GM04503 (cell line): Measurements from ENCODE around the gene GOLGA8J.
"Not testable (repeated sequence)": the region's sequence is repeated elsewhere in the genome, so short reads cannot be mapped to it uniquely, and the experiment has no call there.

ENCODE experiments used
- DNase-seq: peaks from one replicate; pipeline ENCODE4 v3.0.0-alpha.2; 2012; ENCODE audit warnings: low read depth

The GOLGA8J gene, protein sequence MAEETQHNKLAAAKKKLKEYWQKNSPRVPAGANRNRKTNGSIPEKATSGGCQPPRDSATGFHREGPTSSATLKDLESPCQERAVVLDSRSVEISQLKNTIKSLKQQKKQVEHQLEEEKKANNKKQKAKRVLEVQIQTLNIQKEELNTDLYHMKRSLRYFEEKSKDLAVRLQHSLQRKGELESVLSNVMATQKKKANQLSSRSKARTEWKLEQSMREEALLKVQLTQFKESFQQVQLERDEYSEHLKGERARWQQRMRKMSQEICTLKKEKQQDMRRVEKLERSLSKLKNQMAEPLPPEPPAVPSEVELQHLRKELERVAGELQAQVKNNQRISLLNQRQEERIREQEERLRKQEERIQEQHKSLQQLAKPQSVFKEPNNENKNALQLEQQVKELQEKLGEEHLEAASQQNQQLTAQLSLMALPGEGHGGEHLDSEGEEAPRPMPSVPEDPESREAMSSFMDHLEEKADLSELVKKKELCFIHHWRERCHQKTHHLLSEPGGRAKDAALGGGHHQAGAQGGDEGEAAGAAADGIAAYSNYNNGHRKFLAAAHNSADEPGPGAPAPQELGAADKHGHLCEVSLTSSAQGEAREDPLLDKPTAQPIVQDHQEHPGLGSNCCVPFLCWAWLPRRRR

DNA sequence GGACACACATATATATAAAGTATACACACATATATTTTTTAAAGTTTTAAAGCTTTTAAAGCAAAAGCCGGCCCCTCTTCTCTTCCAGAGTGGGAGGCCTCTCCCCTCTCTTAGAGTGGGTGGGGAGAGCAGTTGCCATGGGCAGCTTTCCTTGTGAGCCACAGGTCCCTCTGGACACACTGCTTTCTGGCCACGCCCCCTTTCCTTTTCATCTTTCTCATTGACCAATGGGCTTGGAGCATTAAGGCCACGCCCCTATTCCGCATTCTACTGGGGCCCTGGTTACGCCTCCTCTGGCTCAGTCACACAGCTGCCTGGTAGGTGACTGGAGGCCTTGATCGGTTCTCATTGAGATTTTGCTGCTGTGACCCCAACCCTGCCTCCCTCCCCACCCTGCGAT lies at the start of gene GOLGA8J:
GOLGA8J (plus strand) TSS at position 301 of the 400 bp plus-strand sequence; CDS start at position 399, 98 bp downstream.
- DNase-seq, result not testable (repeated sequence)

DNA sequence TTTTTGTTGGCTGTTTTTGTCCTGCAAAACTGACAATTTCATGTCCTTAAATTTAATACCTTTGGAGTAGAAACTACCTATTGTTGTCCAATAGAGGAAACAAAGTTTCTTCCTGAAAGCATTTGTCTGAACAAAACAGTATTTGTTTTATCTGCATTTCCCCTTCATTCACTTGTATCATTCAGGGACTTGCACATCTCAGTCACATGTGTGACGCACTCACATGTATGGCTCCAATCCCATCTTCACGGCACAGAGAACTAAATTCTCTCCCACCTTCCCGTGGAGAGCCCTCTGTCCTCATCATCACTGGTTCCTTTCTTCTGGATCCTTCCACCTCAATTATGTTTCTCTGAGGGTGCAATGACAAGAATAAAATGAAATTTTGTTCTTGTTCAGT lies 49.5 kb upstream of the GOLGA8J start:
- no peak for DNase-seq

DNA sequence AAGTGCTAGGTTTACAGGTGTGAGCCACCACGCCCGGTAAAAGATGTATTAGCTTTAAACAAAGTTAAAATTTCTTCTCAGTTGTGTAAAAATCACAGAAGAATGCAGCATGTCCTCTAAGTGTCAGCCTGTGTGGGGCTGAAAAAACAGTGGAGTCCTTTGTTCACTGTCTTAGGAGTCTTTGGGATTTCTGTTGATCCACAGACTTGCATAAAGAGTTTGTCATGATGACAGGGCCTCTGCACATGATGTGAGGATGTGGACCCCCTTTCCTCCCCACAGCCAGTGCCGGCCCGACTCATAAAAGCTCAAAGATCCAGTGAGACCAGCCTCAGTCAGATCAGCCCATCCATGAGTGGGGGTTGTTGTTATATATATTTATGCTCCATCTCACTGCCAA lies 49.0 kb upstream of the GOLGA8J start:
- DNase-seq, result no peak

DNA sequence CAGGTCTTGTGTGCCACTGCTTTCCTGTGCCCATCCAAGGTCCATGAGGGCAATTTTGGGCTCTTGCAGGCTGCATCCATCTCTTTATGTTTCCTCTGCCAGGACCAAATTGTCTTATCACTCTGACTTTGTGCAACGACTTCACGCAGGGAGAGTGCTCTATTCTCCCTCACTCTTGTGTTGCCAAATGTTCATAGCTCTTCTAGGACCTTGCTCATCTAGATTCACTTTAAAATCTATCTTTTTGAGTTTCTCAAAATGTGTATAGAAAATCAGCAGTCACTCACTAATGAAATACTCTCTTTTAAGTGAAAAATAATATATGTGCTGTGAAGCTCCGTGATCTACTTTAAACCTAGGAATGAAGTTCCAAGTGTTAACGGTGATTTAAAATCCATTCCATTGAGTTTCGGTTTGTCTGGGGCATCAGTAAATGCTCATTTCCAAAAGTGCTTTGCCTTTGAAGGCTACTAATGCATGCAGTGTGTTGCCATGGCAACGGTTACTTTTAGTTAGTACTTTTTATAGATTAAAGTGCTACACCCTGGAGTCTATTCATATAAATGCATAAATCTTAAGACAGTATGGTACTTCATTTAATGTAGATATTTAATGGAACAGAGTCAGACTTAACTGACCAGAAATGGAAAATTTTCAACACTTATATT lies 46.6 kb upstream of the GOLGA8J start:
- no peak for DNase-seq

DNA sequence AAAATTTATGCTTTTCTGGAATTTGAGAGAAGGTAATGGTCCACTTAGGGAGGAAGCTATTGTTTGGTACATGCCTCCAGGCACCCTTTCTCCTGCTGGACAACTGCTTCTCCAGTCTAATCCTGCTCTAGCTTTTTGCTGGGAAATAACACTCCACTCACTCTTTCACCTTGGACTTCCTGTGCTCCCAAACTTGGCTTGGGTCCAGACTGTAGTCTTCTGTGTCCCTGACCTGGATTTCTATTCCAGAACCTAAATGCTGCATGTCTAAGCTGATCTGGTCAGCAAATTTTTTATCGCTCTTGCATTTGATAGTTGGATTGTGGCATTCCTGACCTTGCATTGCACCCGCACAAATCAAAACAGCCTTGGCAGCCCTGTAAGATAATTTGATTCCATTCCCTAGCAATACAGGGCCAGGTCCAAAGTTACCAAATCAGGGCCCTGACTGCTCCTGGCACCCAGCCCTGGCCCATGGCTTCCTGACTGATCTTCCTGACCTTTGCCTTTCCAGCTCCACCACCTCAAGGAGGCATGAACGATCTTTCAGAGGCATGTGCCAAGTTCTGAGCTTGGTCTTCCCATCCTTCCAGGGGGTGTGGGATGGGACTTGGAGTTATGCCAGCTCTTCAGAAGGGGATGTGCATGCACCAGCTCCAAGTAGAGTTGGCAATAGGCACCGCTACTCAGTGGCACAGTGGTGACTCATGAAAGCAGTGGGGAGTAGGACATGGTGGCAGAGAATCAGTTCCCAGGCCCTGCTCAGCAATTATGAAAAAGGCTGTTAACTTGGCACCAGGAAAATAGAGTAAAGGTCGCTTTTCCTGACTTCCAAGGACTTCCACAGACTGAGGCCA lies 43.9 kb upstream of the GOLGA8J start:
- DNase-seq, result no peak

DNA sequence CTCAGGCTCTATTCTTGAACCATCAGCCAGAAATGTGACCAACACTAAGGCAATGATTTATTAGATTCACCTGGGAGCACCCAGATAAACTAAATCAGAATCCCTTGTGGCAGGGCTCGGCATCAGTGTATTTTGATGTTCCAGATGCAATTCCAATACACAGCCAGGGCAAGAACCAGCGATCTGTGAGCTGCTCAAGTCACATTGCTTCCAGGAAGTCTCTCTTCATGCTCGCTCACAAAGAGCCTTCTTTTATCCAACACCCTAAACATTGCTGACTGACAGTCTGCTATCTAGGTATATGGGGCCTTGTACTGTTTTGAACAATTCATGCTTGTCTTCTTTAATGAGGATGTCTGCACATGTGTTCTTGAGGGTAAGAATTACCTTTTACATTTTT lies 40.9 kb upstream of the GOLGA8J start:
- DNase-seq, result no peak

DNA sequence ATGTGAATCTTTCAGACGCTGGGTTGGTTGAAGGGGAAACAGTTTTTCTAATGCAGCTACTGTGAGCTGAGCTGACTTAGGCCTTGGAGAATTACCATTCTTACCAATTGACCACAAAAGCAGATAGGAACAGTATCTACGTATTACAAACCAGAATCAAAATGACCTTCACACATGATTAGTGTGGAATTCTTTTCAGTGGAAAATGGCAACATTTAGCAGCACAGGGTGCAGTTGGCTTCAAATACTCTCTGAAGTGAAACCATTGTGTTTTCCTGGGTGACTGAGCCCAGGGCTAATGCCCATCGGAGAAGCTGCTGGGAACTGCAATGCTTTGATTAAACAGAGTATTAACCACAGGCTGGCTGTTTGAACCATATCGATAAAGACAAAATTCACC lies 40.2 kb upstream of the GOLGA8J start:
- no peak for DNase-seq

DNA sequence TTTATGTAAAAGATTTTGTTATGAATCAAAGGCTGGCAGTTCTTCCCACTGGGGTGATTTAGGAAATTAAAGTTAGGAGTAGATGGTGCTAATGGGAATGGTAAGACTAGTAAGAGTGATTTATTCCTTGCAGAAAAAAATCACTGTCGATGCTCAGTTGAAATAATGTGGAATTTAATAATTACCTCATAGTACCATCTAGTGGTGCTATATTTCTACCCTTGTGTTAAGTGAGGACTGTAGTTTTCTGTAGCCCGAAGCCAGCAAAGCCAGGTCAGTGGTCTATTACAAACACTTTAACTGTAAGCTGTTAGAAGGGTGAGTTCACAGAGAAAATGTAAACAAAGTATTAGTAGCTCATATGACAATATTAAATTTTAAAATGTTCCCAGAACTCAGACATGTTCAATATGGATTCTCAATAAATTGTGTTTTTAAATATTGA lies 39.5 kb upstream of the GOLGA8J start:
- DNase-seq, result no peak

DNA sequence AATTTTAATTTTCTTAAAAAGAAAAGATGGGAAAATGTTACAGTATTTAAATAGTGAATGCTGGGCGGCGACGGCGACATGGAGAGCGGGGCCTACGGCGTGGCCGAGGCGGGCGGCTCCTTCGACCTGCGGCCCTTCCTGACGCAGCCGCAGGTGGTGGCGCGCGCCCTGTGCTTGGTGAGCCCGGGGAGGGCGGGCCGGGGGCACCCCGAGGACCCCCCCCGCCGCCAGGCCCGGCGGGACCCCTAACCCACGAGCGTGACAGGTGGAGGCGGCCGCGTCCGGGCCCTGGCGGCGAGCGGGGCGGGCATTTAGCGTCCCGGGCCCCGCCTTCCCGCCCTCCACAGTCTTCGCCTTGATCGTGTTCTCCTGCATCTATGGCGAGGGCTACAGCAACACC lies 38.4 kb upstream of the GOLGA8J start:
- DNase-seq, result no peak

DNA sequence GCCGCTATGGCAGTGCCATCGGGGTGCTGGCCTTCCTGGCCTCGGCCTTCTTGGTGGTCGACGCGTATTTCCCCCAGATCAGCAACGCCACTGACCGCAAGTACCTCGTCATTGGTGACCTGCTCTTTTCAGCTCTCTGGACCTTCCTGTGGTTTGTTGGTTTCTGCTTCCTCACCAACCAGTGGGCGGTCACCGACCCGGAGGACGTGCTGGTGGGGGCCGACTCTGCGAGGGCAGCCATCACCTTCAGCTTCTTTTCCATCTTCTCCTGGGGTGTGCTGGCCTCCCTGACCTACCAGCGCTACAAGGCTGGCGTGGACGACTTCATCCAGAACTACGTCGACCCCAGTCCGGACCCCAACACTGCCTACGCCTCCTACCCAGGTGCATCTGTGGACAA lies 37.9 kb upstream of the GOLGA8J start:
- DNase-seq, result not testable (repeated sequence)

DNA sequence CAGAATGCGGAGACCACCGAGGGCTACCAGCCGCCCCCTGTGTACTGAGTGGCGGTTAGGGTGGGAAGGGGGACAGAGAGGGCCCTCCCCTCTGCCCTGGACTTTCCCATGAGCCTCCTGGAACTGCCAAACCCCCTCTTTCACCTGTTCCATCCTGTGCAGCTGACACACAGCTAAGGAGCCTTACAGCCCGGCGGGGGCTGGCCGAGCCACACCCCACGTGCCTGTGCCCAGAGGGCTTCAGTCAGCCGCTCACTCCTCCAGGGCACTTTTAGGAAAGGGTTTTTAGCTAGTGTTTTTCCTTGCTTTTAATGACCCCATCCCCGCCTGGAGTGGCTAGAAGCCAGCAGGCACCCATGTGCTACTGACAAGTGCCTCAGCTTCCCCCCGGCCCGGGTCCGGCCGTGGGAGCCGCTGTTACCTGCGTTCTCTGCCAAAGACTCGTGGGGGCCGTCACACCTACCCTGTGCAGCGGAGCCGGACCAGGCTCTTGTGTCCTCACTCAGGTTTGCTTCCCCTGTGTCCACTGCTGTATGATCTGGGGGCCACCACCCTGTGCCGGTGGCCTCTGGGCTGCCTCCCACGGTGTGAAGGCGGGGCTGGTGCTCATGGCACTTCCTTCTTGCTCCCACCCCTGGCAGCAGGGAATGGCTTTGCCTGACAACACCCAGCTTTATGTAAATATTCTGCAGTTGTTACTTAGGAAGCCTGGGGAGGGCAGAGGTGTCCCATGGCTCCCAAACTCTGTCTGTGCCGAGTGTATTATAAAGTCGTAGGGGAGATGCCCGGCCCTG lies 37.3 kb upstream of the GOLGA8J start:
- DNase-seq, result not testable (repeated sequence)

DNA sequence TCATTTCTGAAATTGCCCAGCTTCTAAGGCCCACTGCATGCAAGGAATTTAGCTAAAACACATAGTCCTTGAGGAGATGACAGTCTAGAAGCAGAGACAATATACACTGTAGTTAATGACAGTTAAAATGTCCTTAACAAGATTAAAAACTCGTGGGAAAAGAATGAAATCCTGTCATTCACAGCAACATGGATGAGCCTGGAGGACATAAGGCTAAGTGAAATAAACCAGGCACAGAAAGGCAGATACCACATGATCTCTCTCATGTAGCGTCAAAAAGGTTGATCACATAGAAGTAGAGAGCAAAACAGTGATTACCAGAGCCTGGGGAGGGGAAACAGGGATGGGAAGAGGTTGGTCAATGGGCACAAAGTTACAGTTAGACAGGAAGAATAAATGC lies 36.3 kb upstream of the GOLGA8J start:
- no peak for DNase-seq

DNA sequence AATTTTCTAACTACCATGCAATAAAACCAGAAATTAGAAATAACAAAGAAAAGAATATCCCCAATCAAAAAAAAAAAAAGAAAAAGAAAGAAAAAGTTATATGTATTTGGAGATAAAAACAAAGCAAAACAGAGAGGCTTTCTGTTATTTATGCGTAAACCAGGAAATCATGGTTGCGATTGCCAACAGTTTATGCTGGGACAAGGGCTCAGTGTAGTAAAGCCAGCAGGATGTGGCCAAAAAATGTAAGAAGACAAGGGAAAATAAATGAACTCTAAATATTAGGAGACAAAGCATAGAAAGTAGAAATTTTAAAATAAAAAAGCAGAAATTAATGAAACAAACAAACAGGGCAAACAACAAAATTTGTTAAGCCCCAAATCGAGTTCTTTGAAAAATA lies 27.2 kb upstream of the GOLGA8J start:
- no peak for DNase-seq

DNA sequence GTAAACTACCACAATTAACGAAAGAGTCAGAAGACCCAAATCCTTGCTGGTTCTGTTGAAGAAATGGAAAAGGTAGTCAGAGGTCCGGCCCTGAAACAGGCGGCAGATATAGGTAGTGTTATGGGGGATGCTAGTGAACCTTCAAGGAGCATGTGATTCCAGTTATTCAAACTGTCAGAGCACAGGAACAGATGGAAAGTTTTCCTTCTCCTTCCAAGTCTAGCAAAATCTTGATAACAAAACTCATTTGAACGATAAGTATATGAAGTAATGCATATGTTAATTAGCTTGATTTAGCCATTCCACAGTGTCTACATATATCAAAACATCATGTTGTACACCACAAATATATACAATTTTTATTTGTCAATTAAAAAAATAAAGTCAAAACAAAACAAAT lies 26.6 kb upstream of the GOLGA8J start:
- DNase-seq, result no peak

DNA sequence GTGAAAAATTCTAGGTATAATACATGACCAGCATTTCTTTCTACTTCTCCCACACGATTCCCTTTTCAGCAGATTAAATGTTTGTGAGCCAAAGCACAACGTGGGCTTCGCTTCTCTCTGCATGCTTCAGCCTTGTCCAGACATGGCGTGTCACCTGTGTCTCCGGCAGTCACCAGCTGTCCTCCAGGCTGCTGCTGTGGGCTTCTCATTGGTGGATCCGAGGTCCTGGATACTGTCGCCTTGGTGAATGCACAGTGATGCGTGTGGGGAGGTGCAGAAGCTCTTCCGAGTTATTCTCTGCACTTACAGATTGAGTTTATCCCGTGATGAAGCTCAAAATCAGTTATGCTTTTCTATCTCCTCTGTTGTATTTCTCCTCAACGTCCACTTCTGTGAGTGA lies 23.0 kb upstream of the GOLGA8J start:
- no peak for DNase-seq

DNA sequence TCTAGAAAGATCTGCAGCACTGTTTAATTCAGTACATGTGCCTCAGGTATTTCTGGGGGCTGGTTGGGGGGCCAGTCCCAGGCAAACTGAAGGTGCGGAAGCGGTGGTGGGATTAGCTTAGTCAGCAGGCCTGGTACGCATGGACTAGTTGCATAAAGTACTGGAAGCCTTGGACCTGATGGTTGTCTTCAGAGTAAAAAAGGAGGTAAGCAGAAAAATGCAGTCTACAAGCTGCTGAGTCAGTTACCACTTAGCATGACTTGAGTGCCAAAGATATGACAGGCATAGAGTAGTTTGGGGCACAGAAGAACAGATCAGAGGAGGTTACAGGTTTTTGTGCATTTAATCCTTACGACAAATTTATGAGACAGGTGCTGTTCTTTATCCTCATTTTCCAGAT lies 19.9 kb upstream of the GOLGA8J start:
- DNase-seq, result no peak

DNA sequence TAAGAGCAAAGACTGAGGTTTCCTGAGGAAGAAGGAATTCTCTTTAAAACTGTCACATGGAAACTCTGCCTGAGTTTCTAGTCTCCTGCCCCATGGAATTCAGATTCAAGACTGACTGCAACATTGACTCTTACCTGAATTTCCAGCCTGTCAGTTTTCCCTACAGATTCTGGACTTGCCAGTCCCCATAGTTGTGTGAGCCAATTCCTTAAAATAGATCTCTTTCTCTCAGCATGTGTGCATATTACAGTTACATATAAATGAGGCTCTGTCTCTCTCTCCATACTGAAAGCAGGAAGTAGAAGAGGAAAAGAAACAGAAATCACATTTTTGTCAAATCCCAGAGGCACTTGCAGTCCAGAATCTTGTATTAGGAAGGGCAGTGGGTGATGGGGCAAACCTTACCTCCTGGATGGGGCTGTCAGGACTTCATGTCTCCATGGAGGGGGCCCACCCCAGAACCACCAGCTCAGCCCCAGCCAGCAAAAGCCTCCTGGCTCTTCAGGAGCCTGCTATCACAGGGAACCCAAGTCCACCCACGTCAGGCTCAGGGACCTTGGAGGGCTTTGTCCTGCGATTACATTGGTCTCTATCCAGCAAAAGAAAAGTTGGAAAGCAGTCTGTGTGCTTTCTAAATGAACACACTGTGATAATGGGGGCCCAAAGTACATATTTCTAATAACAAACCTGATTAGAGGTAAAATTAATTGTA lies 18.8 kb upstream of the GOLGA8J start:
- no peak for DNase-seq

DNA sequence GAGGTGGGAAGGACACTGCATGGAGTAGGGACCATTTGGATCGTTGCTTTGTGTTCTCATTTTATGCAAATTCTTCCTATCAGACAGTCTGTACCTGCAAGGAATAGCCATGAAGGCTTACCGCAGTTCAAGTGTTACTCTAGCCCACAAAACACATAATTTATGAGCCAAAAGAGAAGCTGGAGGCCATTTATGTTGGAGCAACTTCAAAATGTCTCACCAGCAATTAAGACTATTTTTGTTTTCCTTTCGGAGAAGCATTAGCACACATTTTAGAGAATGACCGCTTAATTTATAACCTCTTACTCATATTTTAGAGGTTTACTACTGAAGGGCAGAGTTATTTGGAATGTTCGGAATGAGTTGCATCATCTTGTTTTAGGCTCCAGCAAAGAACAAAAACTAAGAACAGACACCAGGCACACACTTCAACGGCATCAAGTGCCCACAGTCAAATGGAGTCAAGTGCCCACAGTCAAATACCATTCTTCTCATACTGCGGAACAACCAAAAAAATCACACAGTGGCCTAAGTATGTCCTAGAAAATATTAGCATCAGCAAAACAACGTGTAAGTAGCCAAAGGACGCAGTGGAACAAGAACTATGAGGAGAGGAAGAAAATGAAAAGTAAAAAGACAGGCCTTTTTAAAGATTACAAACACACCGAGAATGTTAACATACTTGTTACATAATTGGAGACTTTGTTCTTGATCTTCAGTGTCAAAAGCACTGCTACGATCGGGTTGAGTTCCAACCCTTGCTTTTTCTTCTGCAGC lies 17.5 kb upstream of the GOLGA8J start:
- peak; percentile 75 for DNase-seq

DNA sequence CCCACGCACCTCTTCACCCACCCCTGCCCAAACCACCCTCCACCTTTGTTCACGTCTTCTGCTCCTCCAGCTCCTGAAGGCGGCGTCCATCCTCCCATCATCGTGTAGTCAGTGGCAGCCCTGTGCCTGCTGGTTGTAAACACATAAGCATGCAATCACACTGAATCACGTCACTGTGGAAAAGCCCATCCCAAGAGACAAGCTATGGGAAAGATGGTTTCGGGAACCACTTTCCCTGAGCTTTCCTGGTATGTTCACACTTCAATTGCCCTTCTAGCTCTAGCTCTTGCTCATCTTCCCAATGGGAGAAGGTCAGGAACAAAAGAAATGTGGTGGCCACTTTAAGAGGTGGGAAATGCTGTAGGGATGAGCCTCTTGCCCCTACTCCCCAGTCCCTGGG lies 14.4 kb upstream of the GOLGA8J start:
- DNase-seq, result no peak

DNA sequence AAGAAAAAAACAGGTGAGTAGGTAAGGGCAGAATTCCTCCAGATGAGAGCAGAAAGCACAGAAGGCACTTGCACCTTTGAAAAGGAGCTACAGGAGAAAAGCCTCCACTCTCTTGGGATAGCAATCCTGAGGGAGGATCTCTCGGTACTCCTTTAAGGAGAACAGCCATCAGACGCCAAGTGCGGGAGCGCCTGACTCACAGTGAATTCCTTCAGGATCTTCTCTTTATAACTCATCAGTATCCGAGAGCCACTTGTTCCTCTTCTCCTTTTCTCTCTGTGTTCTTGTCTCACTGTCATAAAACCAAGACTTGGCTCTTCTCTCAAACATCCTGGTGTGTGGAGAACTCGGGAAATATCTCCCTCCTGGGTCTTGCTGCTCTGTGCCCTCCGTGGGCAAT lies 10.1 kb upstream of the GOLGA8J start:
- DNase-seq, result no peak
